ENCODE measurements around the gene KRTAP24-1. TPM values are rescaled to one million over a fixed set of nuclear protein-coding genes. Genes with fewer than 3 reads are reported as not detected.

Gene KRTAP24-1
- total RNA-seq, 1 donor from 2014 or later: not detected

- no peak for DNase-seq (ENCODE audit: low spot score in 2 of 2)
- no peaks in the 10 kb centered on the region for H3K36me3 ChIP-seq
- TF ChIP-seq CTCF (IDR thresholded peaks at IDR 0.05): no peak
- no peaks in the 10 kb centered on the region for H3K4me1 ChIP-seq
- H3K27me3 ChIP-seq: no peaks in the 10 kb centered on the region
- intact Hi-C loops (cut with DNase I): no loop called here
- no peak overlapping the region for H3K4me3 ChIP-seq
- no peaks in the 10 kb centered on the region for H3K9me3 ChIP-seq
- H3K27ac ChIP-seq: no peak overlapping the region
These were observed 31.0 kb downstream of the KRTAP24-1 start for GRCh38 chr21:30251781-30252180.

- H3K27ac ChIP-seq: no peak overlapping the region
- no peaks in the 10 kb centered on the region for H3K27me3 ChIP-seq
- H3K4me3 ChIP-seq: no peak overlapping the region
- intact Hi-C loops (cut with DNase I): no loop called here
- DNase-seq (ENCODE audit: low spot score in 2 of 2): no peak
- no peaks in the 10 kb centered on the region for H3K4me1 ChIP-seq
- TF ChIP-seq CTCF (IDR thresholded peaks at IDR 0.05): no peak
- no peaks in the 10 kb centered on the region for H3K36me3 ChIP-seq
- no peaks in the 10 kb centered on the region for H3K9me3 ChIP-seq
These were observed 32.8 kb downstream of the KRTAP24-1 start for GRCh38 chr21:30249936-30250335.

- Histone ChIP-seq H3K36me3 (no peaks in the 10 kb centered on the region), H3K4me1 (no peaks in the 10 kb centered on the region), H3K27me3 (no peaks in the 10 kb centered on the region), H3K4me3 (no peak overlapping the region), H3K27ac (no peak overlapping the region), H3K9me3 (no peaks in the 10 kb centered on the region)
- intact Hi-C loops (cut with DNase I): no loop called here
- no peak for DNase-seq (ENCODE audit: low spot score in 2 of 2)
- TF ChIP-seq CTCF (IDR thresholded peaks at IDR 0.05): no peak
These were observed 33.9 kb downstream of the KRTAP24-1 start for GRCh38 chr21:30248844-30249243.

GRCh38 chr21:30245061-30245460 is 37.7 kb downstream of the KRTAP24-1 start:
- H3K9me3 ChIP-seq: no peaks in the 10 kb centered on the region
- intact Hi-C loops (cut with DNase I): no loop called here

GRCh38 chr21:30243691-30244090 is 39.1 kb downstream of the KRTAP24-1 start:
- H3K4me3 ChIP-seq: no peak overlapping the region
- no peaks in the 10 kb centered on the region for H3K4me1 ChIP-seq
- no peak for DNase-seq (ENCODE audit: low spot score in 2 of 2)
- intact Hi-C loops (cut with DNase I): no loop called here
- H3K27me3 ChIP-seq: no peaks in the 10 kb centered on the region
- no peak for TF ChIP-seq CTCF (IDR thresholded peaks at IDR 0.05)
- H3K36me3 ChIP-seq: no peaks in the 10 kb centered on the region
- no peaks in the 10 kb centered on the region for H3K9me3 ChIP-seq
- no peak overlapping the region for H3K27ac ChIP-seq

More at GRCh38 chr21:30245061-30245460, 37.7 kb downstream of the KRTAP24-1 start:
- no peak for DNase-seq (ENCODE audit: low spot score in 2 of 2)
- H3K27me3 ChIP-seq: no peaks in the 10 kb centered on the region
- TF ChIP-seq CTCF (IDR thresholded peaks at IDR 0.05): no peak
- no peaks in the 10 kb centered on the region for H3K4me1 ChIP-seq
- no peak overlapping the region for H3K4me3 ChIP-seq
- H3K36me3 ChIP-seq: no peaks in the 10 kb centered on the region
- no peak overlapping the region for H3K27ac ChIP-seq

GRCh38 chr21:30240661-30241060 is 42.1 kb downstream of the KRTAP24-1 start:
- H3K4me3 ChIP-seq: no peak overlapping the region
- intact Hi-C loops (cut with DNase I): no loop called here
- DNase-seq (ENCODE audit: low spot score in 2 of 2): no peak
- no peaks in the 10 kb centered on the region for H3K4me1 ChIP-seq
- no peaks in the 10 kb centered on the region for H3K27me3 ChIP-seq
- H3K9me3 ChIP-seq: no peaks in the 10 kb centered on the region
- H3K27ac ChIP-seq: no peak overlapping the region
- TF ChIP-seq CTCF (IDR thresholded peaks at IDR 0.05): no peak
- H3K36me3 ChIP-seq: no peaks in the 10 kb centered on the region

All from ascending aorta (tissue), 2 donors.